GM12878 (cell line): Measurements from ENCODE around the gene C1QTNF8. TPM values are rescaled to one million over a fixed set of nuclear protein-coding genes. Genes with fewer than 3 reads are reported as not detected.

Source experiments
- ATF2 ChIP-seq: IDR thresholded peaks from 2 replicates; pipeline ENCODE4 v1.6.1; 2012; ENCODE audit warnings: low read length, inconsistent platforms
- ATF3 ChIP-seq: IDR thresholded peaks from 2 replicates; pipeline ENCODE4 v1.6.1; 2011; ENCODE audit warnings: low read depth, mild to moderate bottlenecking, low read length, moderate library complexity, borderline replicate concordance; ENCODE audit errors: extremely low read depth
- EZH2 ChIP-seq: IDR thresholded peaks from 2 replicates; pipeline ENCODE4 v1.6.1; 2012; ENCODE audit warnings: low read depth, mild to moderate bottlenecking, control low read depth, inconsistent platforms, low read length, borderline replicate concordance; ENCODE audit not compliant: control insufficient read depth
- NKRF ChIP-seq: fragments of 450-650 bp; conservative IDR thresholded peaks from 2 replicates; pipeline ENCODE4 v1.6.1; 2017; ENCODE audit warnings: mild to moderate bottlenecking, moderate library complexity
- NR2C1 ChIP-seq: fragments of 450-650 bp; IDR thresholded peaks from 2 replicates; pipeline ENCODE4 v1.6.1; 2017; ENCODE audit warnings: antibody characterized with exemption, mild to moderate bottlenecking, moderate library complexity
- RELA ChIP-seq: fragments of 450-650 bp; IDR thresholded peaks from 2 replicates; pipeline ENCODE4 v1.8.0; 2014; ENCODE audit warnings: borderline replicate concordance; ENCODE audit not compliant: partially characterized antibody
- ZBTB40 ChIP-seq: fragments of 450-650 bp; IDR thresholded peaks from 2 replicates; pipeline ENCODE4 v1.6.1; 2016; ENCODE audit warnings: mild to moderate bottlenecking, moderate library complexity, borderline replicate concordance
- polyA plus RNA-seq, 11 experiments: library from polyadenylated mRNA; depleted of rRNA in 4 of 11; unstranded in 6 of 11; stranded (reverse) in 5 of 11; fragments of >200 nt; fragmentation: Nextera tagmentation in 4 of 11; fragmentation: Illumina TruSeq in 1 of 11; extraction: Ambion mirVana in 4 of 11; extraction: Trizol in 1 of 11; gene quantifications; 1 replicate in 1 of 11; 2 replicates in 10 of 11; pipeline versions ENCODE4 v1.2.1 to v1.2.3, GENCODE V29; 2011 to 2016; ENCODE audit warnings: inconsistent platforms in 2 of 11, missing spikeins in 2 of 11, low read depth in 1 of 11
- total RNA-seq, 4 experiments: library from RNA; depleted of rRNA in 3 of 4; stranded (reverse); fragments of >200 nt in 3 of 4; fragmentation: Illumina TruSeq in 1 of 4; extraction: Trizol in 1 of 4; gene quantifications; 2 replicates each; pipeline versions ENCODE4 v1.2.1 to v1.2.3, GENCODE V29; 2013 to 2021

C1QTNF8 gene
- total and polyA plus RNA-seq, 10 of the 15 experiments (the other 5 are each of a cell fraction or from before 2014, with no cell fraction given): not detected

- TF ChIP-seq ZBTB40 (no peak), EZH2 (no peak), NKRF (no peak), RELA (no peak), ATF3 (no peak), ATF2 (no peak), NR2C1 (no peak)
Measured at GRCh38 chr16:1099189-1100083, 3.4 kb upstream of the C1QTNF8 start (continued).
